Activated CD4-positive, alpha-beta T cell treated with anti-CD3 and anti-CD28 coated beads, Interleukin-2, amount 10 ng/mL, durations not matched to agents 7 days and 5 days (primary cell): Measurements from ENCODE around the gene AGPAT1. TPM values are rescaled to one million over a fixed set of nuclear protein-coding genes. Genes with fewer than 3 reads are reported as not detected.

ENCODE experiments used
- CTCF ChIA-PET: fragments of 350-600 bp; sonication (Branson Sonifier 250); formaldehyde crosslinking; loops from one replicate; lab custom pipeline; 2021; ENCODE audit warnings: antibody characterized with exemption; lab: Charles Lee
- POLR2A ChIA-PET: fragments of 350-600 bp; sonication (Branson Sonifier 250); formaldehyde crosslinking; loops from one replicate; lab custom pipeline; 2021; ENCODE audit warnings: antibody characterized with exemption; lab: Charles Lee
- DNase-seq: peaks from one replicate; pipeline ENCODE4 v3.0.0-alpha.2; 2020
- H3K27ac Mint-ChIP-seq: one replicate; pipeline ENCODE4 v1.8.0; 2021; ENCODE audit warnings: mild to moderate bottlenecking, moderate library complexity, mixed read lengths
- H3K27me3 Mint-ChIP-seq: one replicate; pipeline ENCODE4 v1.8.0; 2021; ENCODE audit warnings: mixed read lengths
- H3K36me3 Mint-ChIP-seq: one replicate; pipeline ENCODE4 v1.8.0; 2021; ENCODE audit warnings: low read depth, mixed read lengths
- H3K4me1 Mint-ChIP-seq: one replicate; pipeline ENCODE4 v1.8.0; 2021; ENCODE audit warnings: mixed read lengths
- H3K4me3 Mint-ChIP-seq: one replicate; pipeline ENCODE4 v1.8.0; 2021; ENCODE audit warnings: mild to moderate bottlenecking, moderate library complexity, mixed read lengths
- H3K9me3 Mint-ChIP-seq: one replicate; pipeline ENCODE4 v1.8.0; 2021; ENCODE audit warnings: mixed read lengths
- total RNA-seq, 2 experiments: library from RNA; stranded (reverse); gene quantifications; one replicate each; pipeline ENCODE4 v1.2.3, GENCODE V29; 2021

Gene AGPAT1
- total RNA-seq, 2 experiments from 2014 or later = 47.3 to 52.0 TPM

DNA sequence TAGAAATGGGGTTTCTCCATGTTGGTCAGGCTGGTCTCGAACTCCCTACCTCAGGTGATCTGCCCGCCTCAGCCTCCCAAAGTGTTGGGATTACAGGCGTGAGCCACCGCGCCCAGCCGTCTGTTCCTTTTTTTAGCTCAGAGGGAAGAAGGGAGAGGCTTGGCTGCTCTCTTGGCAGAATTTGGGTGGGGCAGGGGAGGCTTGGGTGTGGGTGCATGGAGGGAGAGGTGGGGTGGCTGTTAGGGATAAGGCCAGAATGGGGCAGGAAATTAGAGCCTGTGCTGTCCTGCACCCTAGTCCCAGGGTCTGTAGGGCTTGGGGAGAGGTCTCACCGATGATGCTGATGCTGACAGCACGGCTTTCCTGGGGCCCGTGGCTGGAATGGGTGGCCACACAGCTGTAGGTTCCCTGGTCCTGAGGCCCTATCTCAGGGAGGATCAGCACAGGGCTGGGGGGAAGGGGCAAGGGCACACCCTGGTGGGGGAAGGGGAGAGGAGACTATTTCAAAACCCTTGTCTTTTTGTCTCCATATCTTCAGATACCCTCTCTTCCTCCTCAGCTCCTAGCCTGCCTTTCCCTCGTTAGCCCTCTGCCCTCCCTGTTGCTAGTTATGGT lies 6.1 kb upstream of the AGPAT1 start:
- ChIA-PET POLR2A (no interaction called here), CTCF (interaction anchor here (1.8 to 2.3 kb wide), 2 partner anchors 8 to 13 kb away, joined by 6 to 8 read pairs; partner anchors contain the start of gene PBX2)
- no peak overlapping the region for H3K4me3 Mint-ChIP-seq
- H3K27me3 Mint-ChIP-seq = no peaks in the 10 kb centered on the region
- peaks cover 47% of the 10 kb centered on the region for H3K36me3 Mint-ChIP-seq
- peak overlapping the region; percentile 26 for H3K27ac Mint-ChIP-seq
- H3K4me1 Mint-ChIP-seq = peaks cover 55% of the 10 kb centered on the region
- no peak for DNase-seq
- H3K9me3 Mint-ChIP-seq = no peaks in the 10 kb centered on the region

DNA sequence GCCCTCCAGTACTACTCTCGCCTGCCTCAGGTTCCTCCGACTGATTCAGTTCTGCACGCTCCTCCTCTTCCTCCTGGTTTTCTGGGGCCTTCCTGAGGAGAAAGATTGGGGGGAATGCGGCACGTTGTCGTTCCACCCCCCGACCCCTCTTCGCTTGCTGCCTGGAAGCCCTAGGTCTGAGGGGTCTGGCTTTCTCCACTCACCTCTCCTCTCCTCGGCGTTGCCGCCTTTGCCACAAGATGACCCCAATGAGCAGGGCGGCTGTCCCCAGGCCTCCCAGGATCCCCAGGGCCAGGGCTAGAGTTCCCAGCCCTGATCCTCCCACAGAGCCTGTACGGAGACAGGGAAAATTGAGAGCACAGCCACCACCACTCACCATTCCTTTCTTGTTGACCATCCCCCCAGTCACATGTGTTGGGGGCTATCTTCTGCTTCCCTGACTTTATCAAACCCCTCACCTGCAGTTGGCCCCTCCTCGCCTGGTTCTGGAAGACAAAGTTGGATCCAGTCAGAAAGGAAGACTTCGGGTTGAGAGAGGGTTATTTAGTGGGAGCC lies 5.3 kb upstream of the AGPAT1 start:
- Mint-ChIP-seq H3K4me1 (peaks cover 55% of the 10 kb centered on the region), H3K9me3 (no peaks in the 10 kb centered on the region), H3K27me3 (no peaks in the 10 kb centered on the region), H3K36me3 (peaks cover 40% of the 10 kb centered on the region), H3K4me3 (no peak overlapping the region), H3K27ac (no peak overlapping the region)
- ChIA-PET CTCF (interaction anchor here (1.8 to 2.3 kb wide), 2 partner anchors 9 to 14 kb away, joined by 6 to 8 read pairs; partner anchors contain the start of gene PBX2), POLR2A (no interaction called here)
- DNase-seq = no peak

DNA sequence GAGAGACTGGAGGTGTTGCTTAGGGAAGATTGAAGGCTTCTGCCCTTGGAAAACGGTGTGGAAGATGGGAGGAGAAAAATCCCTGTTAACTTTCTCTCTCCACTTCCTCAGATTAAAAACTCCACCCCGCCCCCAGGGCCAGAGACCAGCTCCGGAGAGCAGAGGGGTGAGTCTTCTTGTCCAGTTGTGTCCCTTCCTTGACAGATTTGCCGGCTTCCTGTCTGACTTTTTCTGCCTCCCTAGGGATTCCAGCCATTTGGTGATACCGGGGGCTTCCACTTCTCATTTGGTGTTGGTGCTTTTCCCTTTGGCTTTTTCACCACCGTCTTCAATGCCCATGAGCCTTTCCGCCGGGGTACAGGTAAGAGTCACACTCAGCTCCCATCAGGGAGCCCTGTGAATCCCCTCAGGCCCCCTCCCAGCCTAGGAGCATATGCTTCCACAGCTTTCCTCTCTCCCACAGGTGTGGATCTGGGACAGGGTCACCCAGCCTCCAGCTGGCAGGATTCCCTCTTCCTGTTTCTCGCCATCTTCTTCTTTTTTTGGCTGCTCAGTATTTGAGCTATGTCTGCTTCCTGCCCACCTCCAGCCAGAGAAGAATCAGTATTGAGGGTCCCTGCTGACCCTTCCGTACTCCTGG lies 4.0 kb upstream of the AGPAT1 start:
- Mint-ChIP-seq H3K4me1 (peaks cover 53% of the 10 kb centered on the region), H3K9me3 (no peaks in the 10 kb centered on the region), H3K36me3 (peaks cover 31% of the 10 kb centered on the region), H3K27me3 (no peaks in the 10 kb centered on the region), H3K27ac (no peak overlapping the region), H3K4me3 (peak overlapping the region; percentile 39)
- POLR2A ChIA-PET = no interaction called here
- CTCF ChIA-PET = interaction anchor here (0.8 to 1.9 kb wide), 4 partner anchors 11 to 89 kb away, joined by 3 to 10 read pairs (median 5); partner anchors contain the start of genes GPSM3 and PBX2
- no peak for DNase-seq

DNA sequence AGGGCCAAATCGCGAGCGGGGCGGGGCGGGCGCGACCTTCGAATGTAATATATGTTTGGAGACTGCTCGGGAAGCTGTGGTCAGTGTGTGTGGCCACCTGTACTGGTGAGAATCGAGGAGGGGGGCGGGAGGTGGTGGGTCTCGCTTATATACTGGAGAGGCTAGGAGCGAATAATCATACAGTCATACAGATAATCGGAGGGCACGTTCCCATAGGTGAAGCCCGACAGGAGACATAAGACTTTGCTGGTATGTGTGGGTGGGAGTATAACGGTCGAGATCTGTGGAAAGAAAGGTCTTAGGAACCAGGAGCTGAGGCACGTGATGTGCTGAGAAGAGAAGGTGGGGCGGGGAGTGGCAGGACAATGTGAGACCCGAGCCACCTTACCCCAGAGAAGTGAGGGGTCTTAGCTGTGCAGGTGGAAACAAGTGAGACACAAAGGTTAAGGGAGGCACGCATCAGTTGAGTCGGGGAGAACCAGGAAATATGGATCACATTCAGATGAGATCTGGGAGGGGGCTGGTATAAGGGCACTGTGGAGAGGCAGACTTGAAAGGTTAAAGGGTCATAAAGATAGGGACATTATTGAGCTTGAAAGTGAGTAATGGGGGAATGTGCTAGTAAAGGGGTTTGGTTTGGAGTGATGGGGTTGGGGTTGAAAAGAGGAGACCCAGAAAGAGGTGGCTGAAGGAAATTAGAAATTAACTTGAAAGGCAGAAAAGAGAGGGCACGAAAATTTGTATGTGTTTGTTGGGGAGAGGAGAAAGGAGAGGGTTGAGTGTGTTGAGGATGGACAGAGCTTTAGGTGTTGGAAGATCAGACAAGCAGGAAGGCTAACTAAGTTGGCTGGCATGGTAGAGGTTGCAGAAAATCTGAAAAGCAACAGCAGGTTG lies 2.9 kb upstream of the AGPAT1 start:
- ChIA-PET POLR2A (no interaction called here), CTCF (interaction anchor here (0.6 to 1.9 kb wide), 6 partner anchors 12 to 1462 kb away, joined by 3 to 10 read pairs (median 4); partner anchors contain the start of genes GPSM3, MDC1 and PBX2)
- Mint-ChIP-seq H3K27me3 (no peaks in the 10 kb centered on the region), H3K9me3 (no peaks in the 10 kb centered on the region), H3K27ac (peak overlapping the region; percentile 89), H3K4me3 (peak overlapping the region; percentile 90), H3K4me1 (peaks cover 61% of the 10 kb centered on the region), H3K36me3 (peaks cover 27% of the 10 kb centered on the region)
- no peak for DNase-seq

DNA sequence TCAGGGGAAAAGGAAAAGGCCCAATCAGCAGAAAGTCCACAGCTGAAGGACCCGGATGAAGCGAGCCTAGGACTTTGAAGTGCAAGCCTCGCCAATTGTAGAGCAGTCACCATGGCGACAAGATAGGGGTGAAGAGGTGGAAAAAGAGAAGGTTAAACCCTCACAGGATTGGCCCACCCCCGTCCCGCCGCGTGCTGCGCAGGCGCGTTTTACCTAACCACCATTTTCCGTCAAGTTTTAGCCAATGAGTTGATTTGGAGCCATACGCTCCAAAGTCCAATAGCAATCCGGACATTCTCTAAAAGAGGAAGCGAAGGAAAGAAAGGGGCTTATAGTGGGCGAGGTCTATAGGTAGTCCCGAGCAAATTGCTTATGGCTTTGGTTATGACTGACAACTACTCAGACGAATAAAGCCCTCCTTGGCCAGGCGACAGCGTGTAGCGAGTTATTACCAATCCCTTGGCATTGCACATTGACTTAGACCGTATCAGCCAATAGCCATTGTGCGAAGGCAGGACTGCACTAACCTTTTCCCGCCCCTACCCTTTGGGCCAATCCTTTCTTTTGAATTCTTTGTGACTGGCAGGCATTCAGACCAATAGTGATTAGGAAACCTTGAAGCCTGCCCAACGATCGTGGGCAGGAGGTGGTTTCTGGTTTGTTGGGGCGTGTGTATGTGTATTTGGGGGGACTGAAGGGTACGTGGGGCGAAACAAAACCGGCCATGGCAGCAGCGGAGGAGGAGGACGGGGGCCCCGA lies 2.1 kb upstream of the AGPAT1 start, which contains the start of gene RNF5:
RNF5 (plus strand) TSS at position 618 of the 759 bp plus-strand sequence; CDS start at position 725, 107 bp downstream.
- peak within 1 kb of the TSS; percentile 89 for H3K27ac Mint-ChIP-seq
- POLR2A ChIA-PET = no interaction called here
- H3K9me3 Mint-ChIP-seq = no peaks in the 10 kb centered on the region
- peak within 1 kb of the TSS; percentile 90 for H3K4me3 Mint-ChIP-seq
- no peaks in the 10 kb centered on the region for H3K27me3 Mint-ChIP-seq
- H3K36me3 Mint-ChIP-seq = peaks cover 27% of the 10 kb centered on the region
- CTCF ChIA-PET = interaction anchor here (0.7 to 1.3 kb wide), 5 partner anchors 13 to 59 kb away, joined by 3 to 4 read pairs (median 3); no protein-coding TSS in a partner anchor
- H3K4me1 Mint-ChIP-seq = peaks cover 69% of the 10 kb centered on the region
- DNase-seq = peak; percentile 99

DNA sequence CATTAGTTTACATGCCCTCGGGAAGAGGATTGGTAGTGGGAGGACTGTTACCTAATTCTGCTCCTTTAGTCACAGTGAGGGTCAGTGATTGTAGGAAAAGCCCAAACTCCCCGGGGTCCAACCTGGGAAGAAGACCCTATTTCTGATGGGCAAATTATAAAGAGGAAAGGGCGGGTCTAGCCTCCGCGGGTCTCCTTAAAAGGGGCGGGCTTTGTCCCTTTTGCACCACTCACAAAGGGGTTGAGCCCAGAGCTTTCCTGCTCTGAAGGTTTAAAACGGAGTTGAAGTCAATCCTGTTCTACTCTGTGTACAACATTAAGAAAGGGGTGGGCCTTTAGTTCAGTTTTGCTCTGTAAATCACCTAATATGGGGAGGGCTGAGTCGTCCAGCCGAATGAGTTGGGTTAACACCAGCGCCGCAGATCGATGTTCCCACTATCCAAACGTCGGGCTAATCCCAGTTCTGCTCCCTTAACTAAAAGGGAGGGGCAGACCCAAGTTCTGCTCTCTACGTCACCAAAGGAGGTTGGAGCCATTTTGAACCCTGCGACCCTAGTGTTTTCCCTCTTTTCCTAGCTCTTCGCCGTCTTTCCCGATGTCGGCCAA lies 1.4 kb upstream of the AGPAT1 start:
- H3K4me3 Mint-ChIP-seq = peak overlapping the region; percentile 90
- H3K36me3 Mint-ChIP-seq = peaks cover 23% of the 10 kb centered on the region
- peak; percentile 54 for DNase-seq
- CTCF ChIA-PET = interaction anchor here (0.7 to 1.3 kb wide), 4 partner anchors 14 to 59 kb away, joined by 3 to 4 read pairs (median 3); no protein-coding TSS in a partner anchor
- peaks cover 74% of the 10 kb centered on the region for H3K4me1 Mint-ChIP-seq
- POLR2A ChIA-PET = no interaction called here
- H3K27ac Mint-ChIP-seq = peak overlapping the region; percentile 89
- H3K27me3 Mint-ChIP-seq = no peaks in the 10 kb centered on the region
- no peaks in the 10 kb centered on the region for H3K9me3 Mint-ChIP-seq

- Mint-ChIP-seq H3K4me1 (peaks cover 70% of the 10 kb centered on the region), H3K9me3 (no peaks in the 10 kb centered on the region), H3K27ac (peak overlapping the region; percentile 89), H3K27me3 (no peaks in the 10 kb centered on the region), H3K36me3 (peaks cover 21% of the 10 kb centered on the region), H3K4me3 (peak overlapping the region; percentile 90)
- CTCF ChIA-PET = interaction anchor here (1.3 kb wide), 1 partner anchor 58 kb away, joined by 4 read pairs; no protein-coding TSS in a partner anchor
- no peak for DNase-seq
- POLR2A ChIA-PET = interaction anchor here (0.6 kb wide), 1 partner anchor 13 kb away, joined by 6 read pairs; no protein-coding TSS in a partner anchor
Observed at GRCh38 chr6:32176476-32177182, 745 bp upstream of the AGPAT1 start.

DNA sequence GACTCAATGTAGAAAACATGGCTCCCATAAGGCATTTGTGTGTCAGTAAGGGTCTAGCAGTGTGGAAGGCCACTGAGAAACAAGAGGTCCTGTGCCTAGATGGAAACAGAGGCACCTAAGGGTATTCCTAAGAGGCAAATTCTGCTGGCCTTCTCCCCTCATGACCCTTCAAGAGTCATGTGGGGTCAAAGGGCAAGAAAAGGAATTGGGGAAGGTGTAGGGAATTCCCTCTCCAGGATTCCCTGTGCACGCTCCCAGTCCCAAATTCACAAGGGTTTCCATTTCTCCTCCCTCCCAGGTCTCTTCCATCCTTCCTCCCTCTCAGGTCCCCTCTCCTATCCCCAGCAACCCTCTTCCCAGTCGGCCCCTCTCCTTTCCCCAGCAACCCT lies 568 bp downstream of the AGPAT1 start:
- Mint-ChIP-seq H3K4me3 (peak overlapping the region; percentile 90), H3K9me3 (no peaks in the 10 kb centered on the region), H3K27me3 (no peaks in the 10 kb centered on the region), H3K4me1 (peaks cover 61% of the 10 kb centered on the region), H3K36me3 (peaks cover 15% of the 10 kb centered on the region), H3K27ac (peak overlapping the region; percentile 72)
- DNase-seq = no peak
- ChIA-PET POLR2A (no interaction called here), CTCF (no interaction called here)

DNA sequence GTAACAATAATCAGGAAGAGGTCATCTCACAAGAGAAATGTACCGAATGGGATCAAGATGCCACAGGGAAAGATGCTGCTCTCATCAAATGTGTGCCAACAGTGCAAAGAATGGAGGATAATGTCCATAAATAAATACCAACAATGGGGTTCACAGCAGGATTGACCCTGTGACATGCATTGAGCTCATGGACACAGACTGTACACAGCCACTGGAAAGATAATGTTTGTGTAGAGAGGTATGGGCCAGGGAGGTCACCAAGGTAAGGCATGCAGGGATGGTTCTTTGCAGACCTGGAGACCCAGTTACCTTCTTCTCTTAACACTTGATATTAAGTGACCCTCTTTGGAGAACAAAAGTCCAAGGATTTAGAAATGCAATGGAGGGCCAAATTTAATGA lies 1.5 kb downstream of the AGPAT1 start:
- ChIA-PET CTCF (no interaction called here), POLR2A (no interaction called here)
- Mint-ChIP-seq H3K27ac (no peak overlapping the region), H3K36me3 (peaks cover 14% of the 10 kb centered on the region), H3K27me3 (no peaks in the 10 kb centered on the region), H3K4me3 (peak overlapping the region; percentile 6), H3K9me3 (no peaks in the 10 kb centered on the region), H3K4me1 (peaks cover 56% of the 10 kb centered on the region)
- DNase-seq = no peak

GRCh38 chr6:32173051-32173727 lies 2.7 kb downstream of the AGPAT1 start:
- H3K27ac Mint-ChIP-seq = peak overlapping the region; percentile 4
- H3K4me3 Mint-ChIP-seq = no peak overlapping the region
- no peaks in the 10 kb centered on the region for H3K27me3 Mint-ChIP-seq
- peaks cover 9% of the 10 kb centered on the region for H3K36me3 Mint-ChIP-seq
- DNase-seq = no peak
- no peaks in the 10 kb centered on the region for H3K9me3 Mint-ChIP-seq
- POLR2A ChIA-PET = no interaction called here
- CTCF ChIA-PET = interaction anchor here (1.3 kb wide), 1 partner anchor 44 kb away, joined by 3 read pairs; no protein-coding TSS in a partner anchor
- peaks cover 46% of the 10 kb centered on the region for H3K4me1 Mint-ChIP-seq
